KOPT-K1 (cell line): ENCODE results near the gene SPIN1.
"Not testable (repeated sequence)": the region's sequence is repeated elsewhere in the genome, so short reads cannot be mapped to it uniquely, and the experiment has no call there.

Experiments
- H3K27ac ChIP-seq: fragments of 200-600 bp; sonication (generic); 2 replicates; pipeline ENCODE4 v1.5.1; 2016; ENCODE audit warnings: antibody characterized with exemption, mild to moderate bottlenecking, low read depth, low read length; ENCODE audit not compliant: poor library complexity, severe bottlenecking
- H3K36me3 ChIP-seq: fragments of 200-600 bp; sonication (generic); 2 replicates; pipeline ENCODE4 v1.5.1; 2017; ENCODE audit warnings: antibody characterized with exemption, mild to moderate bottlenecking, low read length, moderate library complexity; ENCODE audit not compliant: insufficient read depth
- H3K9me3 ChIP-seq: fragments of 200-600 bp; sonication (generic); 2 replicates; pipeline ENCODE4 v1.5.1; 2017; ENCODE audit warnings: antibody characterized with exemption, low read length, mild to moderate bottlenecking; ENCODE audit not compliant: insufficient read depth, poor library complexity, severe bottlenecking

The SPIN1 gene

GRCh38 chr9:88379352-88379751 is 8.9 kb upstream of the SPIN1 start:
- Histone ChIP-seq H3K9me3 (peaks cover 12% of the 10 kb centered on the region), H3K27ac (no peak overlapping the region), H3K36me3 (no peaks in the 10 kb centered on the region)

DNA sequence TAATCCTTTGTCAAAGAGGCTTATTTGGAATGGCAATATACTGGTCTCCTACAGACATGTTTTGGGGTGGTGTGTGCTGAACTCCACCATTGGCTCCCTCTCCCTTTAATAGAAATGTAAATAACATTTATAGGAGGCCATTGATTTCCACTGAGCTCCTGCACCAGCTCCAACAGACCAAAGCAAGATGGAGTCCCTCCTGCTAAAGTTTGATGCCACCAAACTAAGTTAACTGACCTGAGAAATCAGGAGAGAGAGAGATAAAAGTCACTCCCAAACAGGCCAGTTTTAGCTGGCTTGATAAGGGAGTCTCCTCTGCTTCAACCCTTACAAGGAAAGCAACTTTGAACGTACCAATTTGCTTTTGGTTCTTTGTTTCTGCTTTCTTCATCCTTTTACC is 8.1 kb upstream of the SPIN1 start:
- peaks cover 12% of the 10 kb centered on the region for H3K9me3 ChIP-seq
- no peaks in the 10 kb centered on the region for H3K36me3 ChIP-seq
- no peak overlapping the region for H3K27ac ChIP-seq

DNA sequence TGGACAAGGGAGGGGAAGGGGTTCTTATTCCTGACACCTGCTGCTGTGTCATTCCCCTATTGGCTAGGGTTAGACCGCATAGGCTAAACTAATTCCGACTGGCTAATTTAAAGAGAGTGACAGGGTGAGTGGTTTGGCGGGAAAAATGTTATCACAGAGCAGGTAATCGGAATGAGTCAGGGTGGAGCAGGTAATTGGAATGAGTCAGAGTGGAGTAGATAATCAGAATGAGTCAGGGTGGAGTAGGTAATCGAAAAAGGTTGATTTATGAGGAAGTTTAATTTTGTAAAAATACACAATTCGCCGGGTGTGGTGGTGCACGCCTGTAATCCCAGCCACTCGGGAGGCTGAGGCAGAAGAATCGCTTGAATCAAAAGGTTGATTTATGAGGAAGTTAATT is 6.9 kb upstream of the SPIN1 start:
- H3K9me3 ChIP-seq: peaks cover 12% of the 10 kb centered on the region
- H3K27ac ChIP-seq, H3K36me3 ChIP-seq: not testable (repeated sequence)

- no peak overlapping the region for H3K27ac ChIP-seq
- no peaks in the 10 kb centered on the region for H3K9me3 ChIP-seq
- H3K36me3 ChIP-seq: no peaks in the 10 kb centered on the region
Observed at GRCh38 chr9:88383176-88383575, 5.1 kb upstream of the SPIN1 start.

GRCh38 chr9:88386137-88386536 is 2.1 kb upstream of the SPIN1 start:
- H3K9me3 ChIP-seq, H3K27ac ChIP-seq, H3K36me3 ChIP-seq: not testable (repeated sequence)

DNA sequence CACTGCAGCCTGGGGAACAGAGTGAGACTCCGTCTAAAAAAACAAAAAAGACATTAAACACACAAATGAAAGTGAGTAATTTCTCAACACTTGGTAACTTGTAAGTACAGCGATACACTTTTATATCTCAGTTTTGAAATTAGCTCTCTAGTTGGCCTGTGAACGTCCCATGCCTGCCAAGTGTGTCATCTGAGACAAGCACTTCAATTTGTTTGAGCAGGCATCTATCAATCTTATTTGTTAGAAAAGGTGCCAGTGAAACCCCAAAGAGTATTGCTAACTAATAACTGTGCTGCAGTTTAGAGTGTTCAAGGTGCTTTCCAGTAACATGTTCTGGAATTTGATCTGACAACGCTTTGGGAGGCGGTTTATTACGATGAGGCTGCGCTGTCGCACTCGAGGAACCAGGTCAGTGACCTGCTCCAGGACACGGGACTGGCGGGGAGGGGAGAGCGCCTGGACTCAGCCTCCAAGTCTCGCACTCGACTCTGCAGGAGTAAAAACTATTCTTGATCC is 1.1 kb upstream of the SPIN1 start:
- Histone ChIP-seq H3K36me3 (peaks cover 8% of the 10 kb centered on the region; the same call in 1 of the 2 replicates), H3K27ac (no peak overlapping the region), H3K9me3 (no peaks in the 10 kb centered on the region)

GRCh38 chr9:88387552-88388202 is 567 bp upstream of the SPIN1 start:
- H3K27ac ChIP-seq: peak overlapping the region; percentile 74
- H3K36me3 ChIP-seq: peaks cover 8% of the 10 kb centered on the region; the same call in 1 of the 2 replicates
- H3K9me3 ChIP-seq: no peaks in the 10 kb centered on the region

DNA sequence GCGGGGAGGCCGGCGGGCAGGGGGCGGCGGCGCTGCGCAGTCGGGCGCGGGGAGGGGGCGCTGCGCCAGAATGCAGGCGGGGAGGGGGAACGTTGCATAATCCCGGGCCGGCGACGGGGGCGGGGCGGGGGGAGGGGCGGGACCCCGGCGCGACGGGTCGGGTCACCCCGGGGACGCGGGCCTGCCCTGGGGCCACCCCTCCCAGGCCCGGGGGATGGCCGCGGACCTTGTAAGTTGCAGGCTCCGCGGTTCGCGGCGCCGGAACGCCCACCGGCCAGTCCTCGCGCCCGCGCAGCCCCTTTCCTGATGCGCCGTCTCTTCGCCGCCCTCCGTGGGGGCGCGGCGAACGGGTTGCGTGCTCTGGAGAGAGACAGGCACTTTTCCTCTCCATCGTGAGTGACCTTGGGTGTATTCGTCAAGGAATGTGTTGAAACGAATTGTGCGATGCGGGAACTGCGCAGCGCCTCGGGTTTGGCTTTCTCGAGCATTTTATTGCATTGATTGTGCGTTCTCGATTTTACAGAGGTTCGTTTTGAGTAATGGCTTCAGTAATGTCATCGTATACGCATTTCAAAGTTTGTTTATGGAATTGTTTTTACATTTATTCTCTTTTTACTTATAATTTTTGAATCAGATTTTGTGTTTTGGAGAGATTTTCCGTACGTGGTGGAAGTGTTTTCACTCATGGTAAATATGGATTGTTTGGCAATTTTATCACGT is 802 bp downstream of the SPIN1 start:
- H3K36me3 ChIP-seq: peaks cover 8% of the 10 kb centered on the region; the same call in 1 of the 2 replicates
- H3K9me3 ChIP-seq: no peaks in the 10 kb centered on the region
- H3K27ac ChIP-seq: peak overlapping the region; percentile 74

DNA sequence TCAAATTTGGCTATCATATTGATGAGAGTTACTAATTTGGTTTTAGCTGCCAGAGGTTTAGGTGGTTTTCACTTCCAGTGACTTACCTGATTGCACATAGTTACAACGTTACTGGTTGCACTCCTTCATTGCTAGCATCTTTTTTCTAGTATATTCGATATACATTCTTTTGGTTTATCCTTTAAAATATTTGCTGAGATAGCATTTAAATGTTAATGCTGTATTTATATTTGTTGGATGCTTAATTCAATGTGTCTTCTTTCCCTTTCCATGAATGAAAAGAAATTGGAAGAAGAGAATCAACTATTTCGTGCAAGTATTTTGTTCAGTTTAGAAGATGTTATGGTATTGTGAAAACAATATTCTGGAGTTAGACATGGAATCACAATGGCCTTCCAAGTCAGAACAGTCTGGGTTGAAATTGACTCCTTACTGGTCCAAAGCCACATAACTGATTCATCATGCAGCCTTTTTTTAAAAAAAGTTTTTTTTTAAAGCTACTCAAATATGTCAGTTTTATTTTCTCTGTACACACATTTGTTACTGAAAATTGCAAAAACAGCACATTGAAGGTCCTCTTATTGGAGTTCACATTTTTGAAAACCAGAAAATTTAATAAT is 2.2 kb downstream of the SPIN1 start:
- Histone ChIP-seq H3K27ac (no peak overlapping the region), H3K9me3 (no peaks in the 10 kb centered on the region), H3K36me3 (peaks cover 8% of the 10 kb centered on the region; the same call in 1 of the 2 replicates)

- no peak overlapping the region for H3K27ac ChIP-seq
- H3K9me3 ChIP-seq: no peaks in the 10 kb centered on the region
- H3K36me3 ChIP-seq: peaks cover 8% of the 10 kb centered on the region; the same call in 1 of the 2 replicates
Observed at GRCh38 chr9:88391236-88391635, 3.0 kb downstream of the SPIN1 start.

GRCh38 chr9:88391921-88392320 is 3.7 kb downstream of the SPIN1 start:
- Histone ChIP-seq H3K9me3 (no peaks in the 10 kb centered on the region), H3K27ac (no peak overlapping the region), H3K36me3 (peaks cover 8% of the 10 kb centered on the region; the same call in 1 of the 2 replicates)

GRCh38 chr9:88392549-88392948 is 4.3 kb downstream of the SPIN1 start:
- peaks cover 8% of the 10 kb centered on the region; the same call in 1 of the 2 replicates for H3K36me3 ChIP-seq
- H3K27ac ChIP-seq: no peak overlapping the region
- H3K9me3 ChIP-seq: no peaks in the 10 kb centered on the region

DNA sequence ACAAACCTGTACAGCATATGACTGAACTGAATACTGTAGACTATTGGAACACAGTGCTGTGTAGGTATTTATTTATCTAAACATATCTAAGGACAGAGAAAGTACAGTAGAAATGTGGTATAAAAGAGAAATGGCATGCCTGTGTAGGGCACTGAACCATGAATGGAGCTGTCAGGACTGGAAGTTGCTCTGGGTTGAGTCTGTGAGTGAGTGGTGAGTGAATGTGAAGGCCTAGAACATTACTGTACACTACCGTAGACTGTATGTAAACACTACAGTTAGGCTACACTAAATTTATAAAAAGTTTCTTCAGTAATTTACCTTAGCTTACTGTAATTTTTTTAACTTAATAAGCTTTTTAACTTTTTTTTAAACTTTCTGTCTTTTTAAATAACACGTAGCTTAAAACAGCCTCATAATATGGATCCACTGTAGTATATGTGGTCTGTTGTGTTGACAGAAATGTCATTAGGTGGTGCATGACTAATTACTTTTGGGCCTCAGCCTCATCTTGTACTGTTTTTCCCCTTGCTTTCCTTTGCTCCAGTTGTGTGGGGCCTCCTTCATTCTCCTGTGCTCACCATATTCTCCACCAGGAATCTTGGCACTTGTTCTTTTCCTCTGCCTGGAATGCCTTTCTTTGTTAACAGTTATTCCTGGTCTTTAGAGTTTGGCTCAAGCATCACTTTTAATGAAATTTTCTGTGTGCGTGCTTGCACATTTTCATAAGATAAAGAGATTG is 8.8 kb downstream of the SPIN1 start:
- peaks cover 13% of the 10 kb centered on the region for H3K36me3 ChIP-seq
- H3K27ac ChIP-seq: no peak overlapping the region
- no peaks in the 10 kb centered on the region for H3K9me3 ChIP-seq

DNA sequence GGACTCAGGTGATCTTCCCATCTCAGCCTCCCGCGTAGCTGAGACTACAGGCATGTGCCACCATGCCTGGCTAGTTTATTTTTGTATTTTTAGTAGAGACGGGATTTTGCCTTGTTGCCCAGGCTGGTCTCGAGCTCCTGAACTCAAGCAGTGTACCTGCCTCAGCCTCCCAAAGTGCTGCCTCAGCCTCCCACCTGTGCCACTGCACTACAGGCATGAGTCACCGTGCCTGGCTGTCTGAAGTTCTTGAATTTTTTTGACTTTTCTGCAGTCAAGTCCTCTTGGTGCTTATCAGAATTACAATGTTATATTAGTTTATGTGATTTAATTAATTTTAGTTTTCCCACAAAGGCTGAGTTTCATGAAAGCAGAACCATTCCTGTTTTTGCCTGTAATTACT is 9.8 kb downstream of the SPIN1 start:
- Histone ChIP-seq H3K9me3 (no peaks in the 10 kb centered on the region), H3K27ac (no peak overlapping the region), H3K36me3 (peaks cover 13% of the 10 kb centered on the region)

GRCh38 chr9:88399966-88400365 is 11.7 kb downstream of the SPIN1 start:
- Histone ChIP-seq H3K27ac (no peak overlapping the region), H3K36me3 (peaks cover 13% of the 10 kb centered on the region), H3K9me3 (no peaks in the 10 kb centered on the region)
